Measurements from ENCODE around the gene MID1IP1.

The MID1IP1 gene

GRCh38 chrX:38800981-38801845 is at the start of gene MID1IP1:
Gene MID1IP1 (plus strand): TSS chrX:38801459. CDS start chrX:38804947, 3,488 bp downstream.
- peak; percentile 87 for DNase-seq (ENCODE audit: low spot score)

- DNase-seq (ENCODE audit: low spot score) = peak; percentile 60
These were observed 47.0 kb upstream of the MID1IP1 start for GRCh38 chrX:38754102-38754790.

GRCh38 chrX:38754818-38755718 is 46.2 kb upstream of the MID1IP1 start:
- DNase-seq (ENCODE audit: low spot score) = no peak

GRCh38 chrX:38760883-38761282 is 40.4 kb upstream of the MID1IP1 start:
- DNase-seq (ENCODE audit: low spot score) = no peak

GRCh38 chrX:38768079-38768478 is 33.2 kb upstream of the MID1IP1 start:
- peak; percentile 14 for DNase-seq (ENCODE audit: low spot score)

GRCh38 chrX:38770152-38770551 is 31.1 kb upstream of the MID1IP1 start:
- no peak for DNase-seq (ENCODE audit: low spot score)

- no peak for DNase-seq (ENCODE audit: low spot score)
These were observed 27.0 kb upstream of the MID1IP1 start for GRCh38 chrX:38774249-38774648.

- no peak for DNase-seq (ENCODE audit: low spot score)
These were observed 4.3 kb upstream of the MID1IP1 start for GRCh38 chrX:38796946-38797345.

- no peak for DNase-seq (ENCODE audit: low spot score)
These were observed 2.3 kb upstream of the MID1IP1 start for GRCh38 chrX:38798956-38799355.

- DNase-seq (ENCODE audit: low spot score) = peak; percentile 10
These were observed 1.2 kb upstream of the MID1IP1 start for GRCh38 chrX:38799995-38800580.

- peak; percentile 15 for DNase-seq (ENCODE audit: low spot score)
These were observed 2.0 kb downstream of the MID1IP1 start for GRCh38 chrX:38803243-38803587.

- DNase-seq (ENCODE audit: low spot score) = peak; percentile 81
These were observed 2.6 kb downstream of the MID1IP1 start for GRCh38 chrX:38803588-38804431.

GRCh38 chrX:38804432-38804681 is 3.1 kb downstream of the MID1IP1 start:
- DNase-seq (ENCODE audit: low spot score) = no peak

- peak; percentile 16 for DNase-seq (ENCODE audit: low spot score)
These were observed 3.6 kb downstream of the MID1IP1 start for GRCh38 chrX:38804682-38805431.

GRCh38 chrX:38805432-38806389 is 4.5 kb downstream of the MID1IP1 start:
- peak; percentile 72 for DNase-seq (ENCODE audit: low spot score)

- DNase-seq (ENCODE audit: low spot score) = peak; percentile 67
These were observed 5.8 kb downstream of the MID1IP1 start for GRCh38 chrX:38806875-38807621.

GRCh38 chrX:38807873-38808272 is 6.6 kb downstream of the MID1IP1 start:
- DNase-seq (ENCODE audit: low spot score) = peak; percentile 8

GRCh38 chrX:38811515-38812243 is 10.4 kb downstream of the MID1IP1 start:
- no peak for DNase-seq (ENCODE audit: low spot score)
